Uterus (tissue), 4 donors: ENCODE measurements around the gene WBP1. TPM values are rescaled to one million over a fixed set of nuclear protein-coding genes. Genes with fewer than 3 reads are reported as not detected.
"Not testable (repeated sequence)": the region's sequence is repeated elsewhere in the genome, so short reads cannot be mapped to it uniquely, and the experiment has no call there.

Experiments
- DNase-seq, 2 donors: peaks; one replicate each; pipeline ENCODE4 v3.0.0-alpha.2; 2019 to 2020
- H3K27ac ChIP-seq, 2 donors: fragments of 200-600 bp; sonication (generic); 1 replicate in 1 of 2; 2 replicates in 1 of 2; pipeline ENCODE4 v1.5.1; 2016 to 2018
- H3K27me3 ChIP-seq, 2 donors: fragments of 200-600 bp; sonication (generic); one replicate each; pipeline ENCODE4 v1.5.1; 2018 to 2019; ENCODE audit warnings: control low read depth in 1 of 2
- H3K36me3 ChIP-seq, 2 donors: fragments of 200-600 bp; sonication (generic); one replicate each; pipeline ENCODE4 v1.5.1; 2019; ENCODE audit warnings: control low read depth in 1 of 2
- H3K4me1 ChIP-seq, 2 donors: fragments of 200-600 bp; sonication (generic); one replicate each; pipeline ENCODE4 v1.5.1; 2018 to 2019; ENCODE audit warnings: control low read depth in 1 of 2
- H3K4me3 ChIP-seq, 2 donors: fragments of 200-600 bp; sonication (generic); 1 replicate in 1 of 2; 2 replicates in 1 of 2; pipeline ENCODE4 v1.5.1; 2018 to 2019; ENCODE audit warnings: mild to moderate bottlenecking in 1 of 2
- H3K9me3 ChIP-seq, 2 donors: fragments of 200-600 bp; sonication (generic); one replicate each; pipeline ENCODE4 v1.5.1; 2019; ENCODE audit warnings: control low read depth in 1 of 2
- CTCF ChIP-seq, 4 experiments: fragments of 200-600 bp in 2 of 4; fragments of 450-650 bp in 2 of 4; sonication (generic) in 2 of 4; IDR thresholded peaks; one replicate each; pipeline ENCODE4 v1.5.1; 2016 to 2019; ENCODE audit warnings: antibody characterized with exemption in 4 of 4, mild to moderate bottlenecking in 2 of 4, moderate library complexity in 1 of 4
- POLR2A ChIP-seq, 2 donors: fragments of 450-650 bp; IDR thresholded peaks; one replicate each; pipeline ENCODE4 v1.6.1; 2016; ENCODE audit warnings: antibody characterized with exemption in 2 of 2, mild to moderate bottlenecking in 1 of 2, moderate library complexity in 1 of 2
- intact Hi-C: fragments of 100-400 bp; cut with DNase I; formaldehyde crosslinking; loops from one replicate; pipeline ENCODE4 v1.15.1; 2023; ENCODE audit warnings: low total_unique reads
- total RNA-seq, 4 donors: library from RNA; depleted of rRNA in 3 of 4; stranded (reverse); fragments of >200 nt in 3 of 4; gene quantifications; one replicate each; pipeline versions ENCODE4 v1.1.0 to v1.2.4, GENCODE V29; 2014 to 2023
- donor health status: DM: yes; HTN: yes; CAD: no.

Gene WBP1
- total RNA-seq, 4 donors from 2014 or later, result 25.4 to 74.2 (median 50.8) TPM

GRCh38 chr2:74462054-74462785 is 4.0 kb downstream of the WBP1 start:
- H3K4me1 ChIP-seq, result peaks cover 4 to 8% of the 10 kb centered on the region in 2 donors
- no peak for DNase-seq
- TF ChIP-seq POLR2A (IDR thresholded peaks at IDR 0.05) (no peak), CTCF (IDR thresholded peaks at IDR 0.05) (no peak)
- intact Hi-C loops, result no loop called here
- no peak overlapping the region for H3K27ac ChIP-seq
- H3K36me3 ChIP-seq, result no peaks in the 10 kb centered on the region
- no peaks in the 10 kb centered on the region for H3K27me3 ChIP-seq
- H3K4me3 ChIP-seq, result no peak overlapping the region
- H3K9me3 ChIP-seq, result no peaks in the 10 kb centered on the region

DNA sequence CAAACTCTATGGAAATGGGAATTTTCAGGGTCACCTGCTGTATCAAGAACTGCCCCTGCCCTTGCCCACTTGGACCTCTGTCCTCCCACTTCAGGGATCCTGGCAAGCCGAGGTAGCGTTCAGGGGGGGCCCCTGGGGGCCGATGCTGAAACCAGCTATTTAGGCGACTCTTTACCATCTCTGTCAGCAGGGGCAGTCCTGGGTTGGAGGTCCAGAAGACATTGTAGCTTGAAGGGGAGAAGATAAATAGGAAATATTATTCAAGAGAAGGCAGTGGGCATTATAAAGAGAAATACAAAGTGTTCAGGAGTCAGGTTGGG is 4.5 kb downstream of the WBP1 start:
- intact Hi-C loops, result no loop called here
- no peak for DNase-seq
- Histone ChIP-seq H3K27me3 (no peaks in the 10 kb centered on the region), H3K4me1 (peaks cover 4 to 7% of the 10 kb centered on the region in 2 donors), H3K27ac (no peak overlapping the region), H3K36me3 (no peaks in the 10 kb centered on the region), H3K4me3 (no peak overlapping the region), H3K9me3 (no peaks in the 10 kb centered on the region)
- TF ChIP-seq CTCF (IDR thresholded peaks at IDR 0.05), result no peak
- no peak for TF ChIP-seq POLR2A (IDR thresholded peaks at IDR 0.05)

GRCh38 chr2:74464406-74464805 is 6.2 kb downstream of the WBP1 start:
- Histone ChIP-seq H3K9me3 (no peaks in the 10 kb centered on the region), H3K27me3 (no peaks in the 10 kb centered on the region), H3K36me3 (no peaks in the 10 kb centered on the region), H3K27ac (peak overlapping the region; percentile 64 to 81), H3K4me3 (peak overlapping the region; percentile 66 to 96), H3K4me1 (peaks cover 4 to 7% of the 10 kb centered on the region in 2 donors)
- intact Hi-C loops, result no loop called here
- DNase-seq, result no peak
- TF ChIP-seq POLR2A (IDR thresholded peaks at IDR 0.05) (no peak), CTCF (IDR thresholded peaks at IDR 0.05) (no peak)

DNA sequence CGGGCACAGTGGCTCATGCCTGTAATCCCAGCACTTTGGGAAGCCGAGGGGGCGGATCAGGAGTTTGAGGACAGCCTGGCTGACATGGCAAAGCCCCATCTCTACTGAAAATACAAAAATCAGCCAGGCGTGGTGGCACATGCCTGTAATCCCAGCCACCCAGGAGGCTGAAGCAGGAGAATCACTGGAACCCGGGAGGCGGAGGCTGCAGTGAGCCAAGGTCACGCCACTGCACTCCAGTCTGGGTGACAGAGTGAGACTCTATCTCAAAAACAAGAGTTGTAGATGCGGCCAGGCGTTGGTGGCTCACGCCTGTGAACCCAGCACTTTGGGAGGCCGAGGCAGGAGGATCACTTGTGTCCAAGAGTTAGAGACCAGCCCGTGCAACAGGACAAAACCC is 12.5 kb downstream of the WBP1 start:
- DNase-seq, H3K36me3 ChIP-seq, H3K4me1 ChIP-seq, H3K27me3 ChIP-seq, H3K27ac ChIP-seq, intact Hi-C loops, H3K4me3 ChIP-seq, H3K9me3 ChIP-seq: not testable (repeated sequence)

- H3K27me3 ChIP-seq, result no peaks in the 10 kb centered on the region
- no peaks in the 10 kb centered on the region for H3K4me1 ChIP-seq
- no peaks in the 10 kb centered on the region for H3K36me3 ChIP-seq
- intact Hi-C loops, result no loop called here
- H3K27ac ChIP-seq, result peak overlapping the region; percentile 77 to 82
- H3K9me3 ChIP-seq, result no peaks in the 10 kb centered on the region
- DNase-seq, result no peak
- H3K4me3 ChIP-seq, result peak overlapping the region; percentile 57 to 63
- no peak for TF ChIP-seq CTCF (IDR thresholded peaks at IDR 0.05)
- no peak for TF ChIP-seq POLR2A (IDR thresholded peaks at IDR 0.05)
Measured at GRCh38 chr2:74471332-74472065, 13.3 kb downstream of the WBP1 start.
